Mesodermal cell (in vitro differentiated cells): ENCODE data around the gene SZT2.
A peak's percentile ranks its signal among the peaks of the same experiment; 100 is the strongest.

Experiments used
- H3K27ac ChIP-seq: 2 replicates; pipeline ENCODE4 v1.7.0; 2013; ENCODE audit warnings: mild to moderate bottlenecking, low read depth, low read length, moderate library complexity; ENCODE audit not compliant: severe bottlenecking
- H3K36me3 ChIP-seq: 2 replicates; pipeline ENCODE4 v1.7.1; 2013; ENCODE audit warnings: mild to moderate bottlenecking, low read length, moderate library complexity; ENCODE audit not compliant: control insufficient read depth, insufficient read depth
- H3K4me1 ChIP-seq: one replicate; pipeline ENCODE4 v1.7.1; 2013; ENCODE audit warnings: mild to moderate bottlenecking, low read length; ENCODE audit not compliant: insufficient read depth, control insufficient read depth, poor library complexity, severe bottlenecking
- H3K4me3 ChIP-seq: 2 replicates; pipeline ENCODE4 v1.7.0; 2013; ENCODE audit warnings: low read length, control low read depth, mild to moderate bottlenecking; ENCODE audit not compliant: insufficient read depth, poor library complexity, severe bottlenecking; ENCODE audit errors: extremely low read depth
- H3K9me3 ChIP-seq: 2 replicates; pipeline ENCODE4 v1.7.1; 2013; ENCODE audit warnings: mild to moderate bottlenecking, low read length, moderate library complexity; ENCODE audit not compliant: control insufficient read depth
- WGBS, 2 experiments: methylation state at CpG; one replicate each; pipeline ENCODE4 v1.1.5; 2013; ENCODE audit warnings: missing lambda C conversion rate in 2 of 2; ENCODE audit not compliant: insufficient coverage in 2 of 2; 5-methylcytosine and 5-hydroxymethylcytosine counted together

Gene SZT2

DNA sequence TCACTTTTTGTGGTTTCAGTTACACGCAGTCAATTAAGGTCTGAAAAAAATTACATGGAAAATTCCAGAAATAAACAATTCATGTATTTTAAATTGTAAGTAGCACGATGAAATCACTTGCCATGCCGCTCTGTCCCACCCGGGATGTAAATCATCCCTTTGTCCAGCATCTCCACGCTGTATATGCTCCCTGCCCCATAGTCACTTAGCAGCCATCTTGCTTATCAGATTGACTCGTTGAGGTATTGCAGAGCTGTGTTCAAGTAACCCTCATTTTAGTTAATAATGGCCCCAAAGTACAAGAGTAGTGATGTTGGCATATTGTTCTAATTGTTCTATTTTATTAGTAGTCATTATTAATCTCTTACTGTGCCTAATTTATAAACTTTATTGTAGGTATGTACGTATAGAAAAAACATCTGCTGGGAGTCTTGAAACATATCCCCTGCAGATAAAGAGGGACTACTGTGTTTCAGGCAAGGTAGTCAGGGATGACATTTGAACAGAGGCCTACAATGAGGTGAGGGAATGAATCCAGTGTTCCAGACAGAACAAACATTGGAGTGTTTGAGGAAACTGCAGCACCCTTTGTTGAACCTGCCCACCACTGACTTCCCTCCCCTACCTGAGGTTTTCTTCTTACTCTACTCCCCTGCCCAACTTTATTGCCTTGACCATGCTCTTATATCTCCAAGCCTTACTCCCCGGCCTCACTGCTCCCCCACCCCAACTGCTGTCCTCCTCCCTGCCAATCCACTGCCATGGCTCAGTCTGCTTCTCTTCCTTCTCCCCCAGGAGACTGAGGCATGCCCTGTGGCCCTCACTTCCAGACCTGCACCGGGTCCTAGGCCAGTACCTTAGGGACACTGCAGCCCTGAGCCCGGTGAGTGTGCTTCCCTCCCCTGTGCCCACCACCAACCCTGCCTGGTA, 38.0 kb upstream of the SZT2 start:
- H3K27ac ChIP-seq, result no peak overlapping the region
- WGBS, 2 experiments, result 89 to 94% methylated on average over 8 of the region's 10 CpGs

GRCh38 chr1:43352351-43352705, 37.4 kb upstream of the SZT2 start:
- 88 to 93% methylated on average over 1 to 2 of the region's 2 CpGs for WGBS, 2 experiments
- H3K4me3 ChIP-seq, result no peak overlapping the region
- H3K9me3 ChIP-seq, result no peaks in the 10 kb centered on the region
- H3K27ac ChIP-seq, result no peak overlapping the region
- H3K36me3 ChIP-seq, result no peaks in the 10 kb centered on the region
- H3K4me1 ChIP-seq, result peaks cover 9% of the 10 kb centered on the region

More for the DNA sequence above, 38.0 kb upstream of the SZT2 start:
- H3K36me3 ChIP-seq, result no peaks in the 10 kb centered on the region
- no peaks in the 10 kb centered on the region for H3K9me3 ChIP-seq
- H3K4me3 ChIP-seq, result no peak overlapping the region
- H3K4me1 ChIP-seq, result peaks cover 9% of the 10 kb centered on the region

DNA sequence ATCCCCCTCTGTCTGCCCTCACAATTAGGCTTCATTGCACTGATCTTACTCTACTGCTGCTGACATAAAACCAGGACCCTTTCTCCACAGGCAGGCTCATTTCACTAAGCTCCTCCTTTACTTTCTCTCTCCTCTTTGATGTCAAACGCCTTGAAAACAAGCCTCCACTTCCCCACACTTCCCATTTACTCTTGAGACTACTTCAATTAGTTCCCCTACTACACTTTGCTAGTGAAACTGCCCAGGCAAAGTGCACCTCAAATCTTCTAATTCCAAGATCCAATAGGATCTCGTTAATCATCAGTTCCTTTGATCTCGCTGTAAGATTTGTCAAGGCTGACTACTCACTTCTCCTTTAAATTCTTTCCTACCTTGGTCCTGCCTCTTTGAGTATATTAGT, 36.8 kb upstream of the SZT2 start:
- 61 to 63% methylated on average over 2 to 3 of the region's 3 CpGs for WGBS, 2 experiments
- Histone ChIP-seq H3K27ac (no peak overlapping the region), H3K36me3 (no peaks in the 10 kb centered on the region), H3K4me3 (no peak overlapping the region), H3K9me3 (no peaks in the 10 kb centered on the region), H3K4me1 (peaks cover 9% of the 10 kb centered on the region)

- Histone ChIP-seq H3K9me3 (no peaks in the 10 kb centered on the region), H3K4me3 (no peak overlapping the region), H3K4me1 (peaks cover 8% of the 10 kb centered on the region), H3K27ac (no peak overlapping the region), H3K36me3 (peaks cover 2% of the 10 kb centered on the region)
- 58 to 100% methylated on average over 1 to 2 of the region's 2 CpGs for WGBS, 2 experiments
Measured at GRCh38 chr1:43354471-43354870, 35.2 kb upstream of the SZT2 start.

DNA sequence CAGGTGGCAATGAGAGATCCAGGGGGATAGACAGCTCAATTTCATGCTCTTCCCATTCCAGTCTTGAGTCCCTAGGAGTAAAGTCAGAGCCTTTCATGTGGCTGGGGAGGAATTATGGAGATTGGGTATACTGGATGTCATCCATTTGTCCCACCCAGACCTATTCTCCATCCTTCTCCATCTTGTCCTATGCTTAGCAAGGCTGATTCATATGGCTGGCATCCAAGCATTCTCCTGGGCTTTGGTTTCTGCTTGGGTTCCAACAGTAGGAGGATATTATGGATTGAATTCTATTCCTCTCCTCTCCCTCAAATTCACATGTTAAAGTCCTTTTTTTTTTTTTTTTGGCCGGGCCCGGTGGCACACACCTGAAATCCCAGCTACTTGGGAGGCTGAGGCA, 34.8 kb upstream of the SZT2 start:
- Histone ChIP-seq H3K36me3 (peaks cover 7% of the 10 kb centered on the region), H3K4me1 (peaks cover 4% of the 10 kb centered on the region), H3K9me3 (no peaks in the 10 kb centered on the region), H3K4me3 (no peak overlapping the region), H3K27ac (no peak overlapping the region)
- WGBS, 2 experiments, result no CpG with 5 or more reads among the region's 2 CpGs

GRCh38 chr1:43357251-43357650, 32.4 kb upstream of the SZT2 start:
- Histone ChIP-seq H3K27ac (no peak overlapping the region), H3K36me3 (peaks cover 30% of the 10 kb centered on the region), H3K9me3 (no peaks in the 10 kb centered on the region), H3K4me1 (peaks cover 21% of the 10 kb centered on the region), H3K4me3 (no peak overlapping the region)
- 100% methylated on average over 1 to 3 of the region's 4 CpGs for WGBS, 2 experiments

GRCh38 chr1:43358121-43358745, 31.5 kb upstream of the SZT2 start:
- peaks cover 40% of the 10 kb centered on the region for H3K36me3 ChIP-seq
- H3K4me3 ChIP-seq, result peak overlapping the region; percentile 75
- H3K27ac ChIP-seq, result peak overlapping the region; percentile 96
- peaks cover 22% of the 10 kb centered on the region for H3K4me1 ChIP-seq
- no peaks in the 10 kb centered on the region for H3K9me3 ChIP-seq
- 1 to 3% methylated on average over 22 to 25 of the region's 33 CpGs for WGBS, 2 experiments

DNA sequence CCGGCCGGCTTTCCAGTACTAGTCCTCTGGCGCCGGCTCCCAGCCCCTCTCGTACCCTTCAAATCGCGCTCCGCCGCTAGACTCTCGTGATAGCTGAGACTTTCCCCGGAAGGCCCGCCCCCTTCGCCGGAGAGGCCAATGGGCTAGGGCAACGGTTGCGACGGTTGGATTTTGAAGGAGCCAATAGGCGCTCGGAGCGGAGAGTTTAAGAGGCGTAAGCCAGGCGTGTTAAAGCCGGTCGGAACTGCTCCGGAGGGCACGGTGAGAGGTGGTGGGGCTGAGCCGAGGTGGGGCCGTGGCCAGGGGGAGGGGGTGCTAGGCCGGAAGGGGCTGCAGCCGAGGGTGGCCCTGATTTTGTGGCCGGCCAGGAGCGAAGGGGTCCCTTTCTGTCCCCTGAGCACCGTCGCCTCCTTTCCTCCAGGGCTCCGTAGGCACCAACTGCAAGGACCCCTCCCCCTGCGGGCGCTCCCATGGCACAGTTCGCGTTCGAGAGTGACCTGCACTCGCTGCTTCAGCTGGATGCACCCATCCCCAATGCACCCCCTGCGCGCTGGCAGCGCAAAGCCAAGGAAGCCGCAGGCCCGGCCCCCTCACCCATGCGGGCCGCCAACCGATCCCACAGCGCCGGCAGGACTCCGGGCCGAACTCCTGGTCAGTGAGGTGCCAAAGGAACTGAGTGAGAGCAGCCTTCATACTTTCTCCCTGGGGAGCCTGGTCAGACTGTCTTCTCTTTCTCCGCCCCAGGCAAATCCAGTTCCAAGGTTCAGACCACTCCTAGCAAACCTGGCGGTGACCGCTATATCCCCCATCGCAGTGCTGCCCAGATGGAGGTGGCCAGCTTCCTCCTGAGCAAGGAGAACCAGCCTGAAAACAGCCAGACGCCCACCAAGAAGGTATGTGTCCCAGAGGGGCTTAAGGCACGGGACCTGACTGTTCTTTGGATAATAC, 30.7 kb upstream of the SZT2 start, which contains the start of gene CDC20:
Gene CDC20, plus strand, starts transcription at position 236 of the 948 bp plus-strand sequence. Its CDS starts 235 bp downstream, at position 471.
- peaks cover 48% of the 10 kb centered on the region for H3K36me3 ChIP-seq
- H3K9me3 ChIP-seq, result no peaks in the 10 kb centered on the region
- peak within 1 kb of the TSS; percentile 96 for H3K27ac ChIP-seq
- H3K4me1 ChIP-seq, result peaks cover 22% of the 10 kb centered on the region
- WGBS, 2 experiments, result 0 to 1% methylated on average over 33 to 50 of the region's 59 CpGs
- peak within 1 kb of the TSS; percentile 75 for H3K4me3 ChIP-seq

DNA sequence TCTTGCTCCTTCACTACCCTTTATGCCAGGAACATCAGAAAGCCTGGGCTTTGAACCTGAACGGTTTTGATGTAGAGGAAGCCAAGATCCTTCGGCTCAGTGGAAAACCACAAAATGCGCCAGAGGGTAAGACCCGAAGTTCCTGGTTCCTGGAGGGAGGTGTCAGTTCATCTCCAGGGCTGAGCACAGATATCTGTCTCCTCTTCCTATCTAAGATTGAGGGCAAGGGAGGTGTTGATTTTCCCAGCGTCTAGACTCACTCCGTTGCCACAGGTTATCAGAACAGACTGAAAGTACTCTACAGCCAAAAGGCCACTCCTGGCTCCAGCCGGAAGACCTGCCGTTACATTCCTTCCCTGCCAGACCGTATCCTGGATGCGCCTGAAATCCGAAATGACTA, 30.0 kb upstream of the SZT2 start:
- Histone ChIP-seq H3K27ac (peak overlapping the region; percentile 81), H3K9me3 (no peaks in the 10 kb centered on the region), H3K36me3 (peaks cover 55% of the 10 kb centered on the region), H3K4me1 (peaks cover 23% of the 10 kb centered on the region), H3K4me3 (peak overlapping the region; percentile 75)
- WGBS, 2 experiments, result 49 to 58% methylated on average over 8 to 11 of the region's 11 CpGs

DNA sequence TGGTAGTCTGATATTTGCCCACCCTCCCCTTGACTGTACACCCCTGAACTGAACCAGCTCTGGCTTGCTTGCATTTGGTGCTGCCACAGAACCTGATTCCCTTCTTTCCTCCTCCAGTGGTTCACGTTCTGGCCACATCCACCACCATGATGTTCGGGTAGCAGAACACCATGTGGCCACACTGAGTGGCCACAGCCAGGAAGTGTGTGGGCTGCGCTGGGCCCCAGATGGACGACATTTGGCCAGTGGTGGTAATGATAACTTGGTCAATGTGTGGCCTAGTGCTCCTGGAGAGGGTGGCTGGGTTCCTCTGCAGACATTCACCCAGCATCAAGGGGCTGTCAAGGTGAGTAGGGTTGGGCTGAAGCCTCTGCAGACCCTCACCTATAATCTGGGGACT, 29.1 kb upstream of the SZT2 start:
- Histone ChIP-seq H3K4me3 (peak overlapping the region; percentile 75), H3K36me3 (peaks cover 63% of the 10 kb centered on the region), H3K4me1 (peaks cover 25% of the 10 kb centered on the region), H3K27ac (no peak overlapping the region), H3K9me3 (no peaks in the 10 kb centered on the region)
- WGBS, 2 experiments, result 100% methylated on average over 2 of the region's 4 CpGs; no CpG with 5 or more reads in 1 of the 2 experiments
